A673 (cell line): ENCODE data around the gene APEH. TPM values are rescaled to one million over a fixed set of nuclear protein-coding genes. Genes with fewer than 3 reads are reported as not detected.

Experiments
- BruUV-seq: library from RNA; stranded (reverse); fragments of 400-500 nt; replicated peaks from 2 replicates; lab custom pipeline; 2021; lab: Mats Ljungman, UMichigan
- CTCF ChIA-PET: fragments of 300-600 bp; sonication (Branson Sonifier 250); formaldehyde crosslinking; loops from one replicate; lab custom pipeline; 2022; ENCODE audit warnings: antibody characterized with exemption; lab: Charles Lee
- POLR2A ChIA-PET: fragments of 300-600 bp; sonication (Branson Sonifier 250); formaldehyde crosslinking; loops from one replicate; lab custom pipeline; 2022; ENCODE audit warnings: antibody characterized with exemption; ENCODE audit not compliant: low non-redundant PET; lab: Charles Lee
- DNase-seq: peaks from one replicate; pipeline ENCODE4 v3.0.0-alpha.2; 2015; ENCODE audit warnings: low spot score
- H3K27ac ChIP-seq: fragments of 200-600 bp; sonication (generic); 2 replicates; pipeline ENCODE4 v1.5.1; 2016; ENCODE audit warnings: mixed run types, low read depth, mild to moderate bottlenecking, mixed read lengths, antibody characterized with exemption, low read length; ENCODE audit not compliant: poor library complexity, severe bottlenecking
- H3K27me3 ChIP-seq: fragments of 200-600 bp; sonication (generic); replicated peaks from 2 replicates; pipeline ENCODE4 v1.6.1; 2017; ENCODE audit warnings: mixed run types, low read depth, mild to moderate bottlenecking, mixed read lengths, antibody characterized with exemption, low read length; ENCODE audit not compliant: insufficient read depth, poor library complexity
- H3K36me3 ChIP-seq: fragments of 200-600 bp; sonication (generic); 2 replicates; pipeline ENCODE4 v1.6.1; 2016; ENCODE audit warnings: mixed run types, mild to moderate bottlenecking, mixed read lengths, antibody characterized with exemption, low read length; ENCODE audit not compliant: insufficient read depth, poor library complexity, severe bottlenecking
- H3K4me1 ChIP-seq: fragments of 200-600 bp; sonication (generic); 2 replicates; pipeline ENCODE4 v1.6.1; 2017; ENCODE audit warnings: mixed run types, mild to moderate bottlenecking, mixed read lengths, antibody characterized with exemption, low read length; ENCODE audit not compliant: insufficient read depth, poor library complexity, severe bottlenecking
- H3K4me3 ChIP-seq: fragments of 200-600 bp; sonication (generic); 2 replicates; pipeline ENCODE4 v1.5.1; 2016; ENCODE audit warnings: low read depth, mixed run types, mild to moderate bottlenecking, mixed read lengths, low read length; ENCODE audit not compliant: poor library complexity, severe bottlenecking
- H3K9me3 ChIP-seq: fragments of 200-600 bp; sonication (generic); 2 replicates; pipeline ENCODE4 v1.6.1; 2016; ENCODE audit warnings: mixed run types, low read depth, mild to moderate bottlenecking, mixed read lengths, antibody characterized with exemption, low read length; ENCODE audit not compliant: poor library complexity, severe bottlenecking
- CTCF ChIP-seq: fragments of 300-800, 200-600 bp; sonication (generic); conservative IDR thresholded peaks from 2 replicates; pipeline ENCODE4 v1.5.1; 2017; ENCODE audit warnings: low read depth, mild to moderate bottlenecking, antibody characterized with exemption, low read length, moderate library complexity, mixed read lengths
- EZH2 ChIP-seq: fragments of 200-600 bp; sonication (generic); IDR thresholded peaks from 2 replicates; pipeline ENCODE4 v1.6.1; 2017; ENCODE audit warnings: borderline replicate concordance, low read depth, mild to moderate bottlenecking, mixed read lengths, antibody characterized with exemption, low read length; ENCODE audit not compliant: poor library complexity, severe bottlenecking
- intact Hi-C: fragments of 100-400 bp; cut with micrococcal nuclease; formaldehyde crosslinking; loops from one replicate; pipeline ENCODE4 v1.10.0; 2022; ENCODE audit not compliant: unreplicated experiment
- total RNA-seq: library from RNA; stranded (reverse); gene quantifications from 2 replicates; pipeline ENCODE4 v1.2.3, GENCODE V29; 2021

The APEH gene
- total RNA-seq, 1 experiment from 2014 or later: 64.9 TPM

DNA sequence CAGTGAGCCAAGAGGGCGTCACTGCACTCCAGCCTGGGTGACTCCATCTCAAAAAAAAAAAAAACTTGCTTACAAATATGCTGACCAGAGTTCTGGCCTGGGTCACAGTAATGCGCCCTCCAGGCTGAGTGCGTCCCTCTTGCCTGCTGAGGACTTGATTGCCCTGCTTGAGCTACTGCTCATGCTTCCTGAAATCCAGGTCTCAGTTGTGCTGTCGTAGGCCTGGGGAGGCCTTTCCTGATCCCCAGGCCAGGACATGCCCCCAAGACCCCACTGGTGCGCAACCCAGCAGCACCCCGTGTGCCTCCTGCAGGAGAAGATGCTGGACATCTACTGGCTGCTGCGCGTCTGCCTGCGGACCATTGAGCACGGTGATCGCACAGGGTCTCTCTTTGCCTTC lies 38.0 kb downstream of the APEH start:
- CTCF ChIA-PET: no interaction called here

DNA sequence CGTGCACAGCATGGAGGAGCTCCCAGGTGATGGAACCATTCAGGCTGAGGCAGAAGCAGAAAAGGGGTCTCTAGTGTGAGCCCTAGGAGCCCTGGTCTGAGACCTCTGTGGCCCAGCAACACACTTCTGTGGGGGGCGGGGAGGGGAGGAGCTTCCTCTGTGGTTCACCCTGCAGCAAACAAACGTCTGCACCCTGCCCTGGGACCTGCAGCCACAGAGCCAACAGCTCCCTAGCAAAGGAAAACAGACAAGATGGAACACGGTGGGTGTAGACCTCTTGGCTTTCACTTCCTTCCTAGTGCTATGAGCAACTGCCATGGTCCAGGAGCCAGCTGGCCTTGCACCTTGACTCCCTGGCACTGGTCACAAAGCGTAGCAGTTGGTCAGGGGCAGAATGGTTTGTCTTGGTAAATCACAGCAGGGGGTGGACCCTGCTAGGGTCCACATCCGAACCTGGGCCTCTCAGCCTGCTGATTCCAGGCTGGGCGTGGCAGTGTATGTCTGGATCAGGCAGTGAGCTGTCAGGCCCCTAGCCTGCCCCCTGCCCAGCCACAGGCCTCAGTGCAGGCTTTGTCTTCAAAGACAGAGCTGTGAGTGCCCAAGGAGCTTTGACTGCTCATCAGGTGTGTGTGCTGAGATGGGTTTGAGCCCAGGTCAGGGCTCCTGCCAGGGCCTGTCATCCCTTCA lies 38.6 kb downstream of the APEH start:
- H3K27ac ChIP-seq: no peak overlapping the region
- no TSS peak for BruUV-seq
- no peaks in the 10 kb centered on the region for H3K4me1 ChIP-seq
- no peak for DNase-seq
- H3K27me3 ChIP-seq: no peaks in the 10 kb centered on the region
- ChIA-PET POLR2A (no interaction called here), CTCF (no interaction called here)
- intact Hi-C loops: no loop called here
- H3K36me3 ChIP-seq: no peaks in the 10 kb centered on the region
- TF ChIP-seq CTCF: no peak
- TF ChIP-seq EZH2: no peak
- no peaks in the 10 kb centered on the region for H3K9me3 ChIP-seq
- H3K4me3 ChIP-seq: no peak overlapping the region

More for the DNA sequence above, 38.0 kb downstream of the APEH start:
- intact Hi-C loops: no loop called here
- no peaks in the 10 kb centered on the region for H3K27me3 ChIP-seq
- H3K4me1 ChIP-seq: no peaks in the 10 kb centered on the region
- no peak for DNase-seq
- no peak overlapping the region for H3K4me3 ChIP-seq
- TF ChIP-seq CTCF: no peak
- TF ChIP-seq EZH2: no peak
- POLR2A ChIA-PET: no interaction called here
- no peak overlapping the region for H3K27ac ChIP-seq
- no peaks in the 10 kb centered on the region for H3K36me3 ChIP-seq
- no peaks in the 10 kb centered on the region for H3K9me3 ChIP-seq
- no TSS peak for BruUV-seq

- Histone ChIP-seq H3K4me3 (no peak overlapping the region), H3K27ac (no peak overlapping the region), H3K4me1 (no peaks in the 10 kb centered on the region), H3K27me3 (no peaks in the 10 kb centered on the region), H3K36me3 (no peaks in the 10 kb centered on the region), H3K9me3 (no peaks in the 10 kb centered on the region)
- ChIA-PET POLR2A (no interaction called here), CTCF (no interaction called here)
- TF ChIP-seq CTCF: no peak
- TF ChIP-seq EZH2: no peak
- DNase-seq: no peak
- BruUV-seq: no TSS peak
- intact Hi-C loops: no loop called here
Observed at GRCh38 chr3:49713336-49714105, 39.4 kb downstream of the APEH start.
